H1 (cell line): ENCODE results near the gene LIPC. TPM values are rescaled to one million over a fixed set of nuclear protein-coding genes. Genes with fewer than 3 reads are reported as not detected.

Experiments
- BRCA1 ChIP-seq: IDR thresholded peaks from 2 replicates; pipeline ENCODE4 v1.6.1; 2012; ENCODE audit warnings: low read depth, low read length, improper control_type of control experiment
- CHD2 ChIP-seq: IDR thresholded peaks from 2 replicates; pipeline ENCODE4 v1.6.1; 2012; ENCODE audit warnings: low read length, improper control_type of control experiment
- GTF2F1 ChIP-seq: IDR thresholded peaks from 2 replicates; pipeline ENCODE4 v1.6.1; 2012; ENCODE audit warnings: low read depth, low read length, improper control_type of control experiment, borderline replicate concordance
- HDAC2 ChIP-seq, 2 experiments: fragments of 300-600 bp in 1 of 2; sonication (generic) in 1 of 2; IDR thresholded peaks; 2 replicates each; pipeline ENCODE4 v1.6.1; 2011 to 2012; ENCODE audit warnings: low read depth in 2 of 2, low read length in 2 of 2, mild to moderate bottlenecking in 2 of 2, moderate library complexity in 2 of 2, borderline replicate concordance in 1 of 2, inconsistent platforms in 1 of 2
- KDM1A ChIP-seq: fragments of 200-600, 300-600 bp; sonication (generic); IDR thresholded peaks from 2 replicates; pipeline ENCODE4 v1.7.1; 2016; ENCODE audit warnings: mild to moderate bottlenecking, low read length, borderline replicate concordance
- NRF1 ChIP-seq: IDR thresholded peaks from 2 replicates; pipeline ENCODE4 v1.6.1; 2011; ENCODE audit warnings: mild to moderate bottlenecking, low read depth, low read length, improper control_type of control experiment
- SP2 ChIP-seq: IDR thresholded peaks from 2 replicates; pipeline ENCODE4 v1.6.1; 2012; ENCODE audit warnings: mild to moderate bottlenecking, low read length, inconsistent platforms
- polyA plus RNA-seq, 7 experiments: library from polyadenylated mRNA; depleted of rRNA in 3 of 7; stranded (reverse) in 5 of 7; unstranded in 2 of 7; fragments of >200 nt in 5 of 7; fragments of 200-250 nt in 2 of 7; gene quantifications; 1 replicate in 5 of 7; 2 replicates in 1 of 7; 4 replicates in 1 of 7; pipeline versions ENCODE4 v1.2.1 to v1.2.3, GENCODE V29; 2011 to 2013; ENCODE audit warnings: missing spikeins in 2 of 7, mixed read lengths in 2 of 7
- total RNA-seq: library from RNA; stranded (reverse); fragmentation: NEBNext Ultra II Directional; extraction: Animal tissue kit (Norgen Biotek cat#: 25700); gene quantifications from 2 replicates; pipeline ENCODE4 v1.2.1, GENCODE V29; 2021
- TF ChIP-seq, protein P1 (sequence below): IDR thresholded peaks from 2 replicates; pipeline ENCODE4 v1.6.1; 2011; ENCODE audit warnings: low read length, improper control_type of control experiment

The LIPC gene
- total and polyA plus RNA-seq, 2 of the 8 experiments (the other 6 are each of a cell fraction or from before 2014, with no cell fraction given) = not detected

DNA sequence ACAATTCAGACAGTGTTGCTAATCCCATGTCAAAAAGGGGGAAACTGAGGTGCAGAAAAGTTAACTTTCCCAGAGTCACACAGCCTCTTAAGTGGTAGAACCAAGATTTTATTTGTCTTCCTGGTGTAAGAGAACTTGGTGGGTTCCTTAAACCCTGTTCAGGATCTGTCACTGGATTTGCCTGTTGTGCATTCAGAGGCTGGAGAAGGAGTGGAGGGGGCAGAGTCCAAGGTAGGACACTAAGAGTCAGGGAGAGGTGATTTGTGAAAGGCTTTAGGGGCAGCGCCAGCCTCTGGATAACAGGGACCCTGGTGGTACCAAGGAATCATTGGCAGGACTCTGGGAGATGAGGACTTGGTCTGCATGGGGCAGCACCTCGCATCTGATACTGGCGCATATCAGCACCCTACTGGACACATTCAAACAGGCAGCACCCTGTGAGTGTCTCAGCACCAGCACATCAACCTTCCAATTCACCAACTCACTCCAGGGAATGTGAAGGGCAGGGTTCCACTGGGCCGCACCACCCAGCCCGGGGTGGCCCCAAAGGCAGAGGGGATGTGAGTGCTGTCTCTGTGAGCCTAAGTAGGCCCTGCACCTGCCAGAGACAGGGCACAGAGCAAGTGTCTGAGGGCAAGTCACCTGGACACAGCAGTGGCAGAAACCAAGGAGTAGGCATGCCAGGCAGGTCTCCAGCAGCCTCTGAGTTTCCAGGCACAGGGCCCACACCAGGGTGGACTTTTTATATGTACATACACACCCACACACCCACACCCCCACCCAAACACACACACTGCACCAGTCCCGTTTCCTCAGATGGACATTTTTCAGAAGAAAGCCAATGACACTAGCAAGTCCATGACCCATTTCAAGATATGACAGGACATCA is 71.6 kb downstream of the LIPC start (continued):
- TF ChIP-seq GTF2F1 (no peak), BRCA1 (no peak), SP2 (no peak), KDM1A (no peak), NRF1 (no peak), CHD2 (no peak), HDAC2 (IDR thresholded peaks at IDR 0.05; ENCODE audit: borderline replicate concordance in 1 of 2, low read depth in 2 of 2, low read length in 2 of 2) (no peak)
- TF ChIP-seq, protein P1, sequence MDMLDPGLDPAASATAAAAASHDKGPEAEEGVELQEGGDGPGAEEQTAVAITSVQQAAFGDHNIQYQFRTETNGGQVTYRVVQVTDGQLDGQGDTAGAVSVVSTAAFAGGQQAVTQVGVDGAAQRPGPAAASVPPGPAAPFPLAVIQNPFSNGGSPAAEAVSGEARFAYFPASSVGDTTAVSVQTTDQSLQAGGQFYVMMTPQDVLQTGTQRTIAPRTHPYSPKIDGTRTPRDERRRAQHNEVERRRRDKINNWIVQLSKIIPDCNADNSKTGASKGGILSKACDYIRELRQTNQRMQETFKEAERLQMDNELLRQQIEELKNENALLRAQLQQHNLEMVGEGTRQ = no peak
